Measurements from ENCODE around the gene ANHX.

Gene ANHX

DNA sequence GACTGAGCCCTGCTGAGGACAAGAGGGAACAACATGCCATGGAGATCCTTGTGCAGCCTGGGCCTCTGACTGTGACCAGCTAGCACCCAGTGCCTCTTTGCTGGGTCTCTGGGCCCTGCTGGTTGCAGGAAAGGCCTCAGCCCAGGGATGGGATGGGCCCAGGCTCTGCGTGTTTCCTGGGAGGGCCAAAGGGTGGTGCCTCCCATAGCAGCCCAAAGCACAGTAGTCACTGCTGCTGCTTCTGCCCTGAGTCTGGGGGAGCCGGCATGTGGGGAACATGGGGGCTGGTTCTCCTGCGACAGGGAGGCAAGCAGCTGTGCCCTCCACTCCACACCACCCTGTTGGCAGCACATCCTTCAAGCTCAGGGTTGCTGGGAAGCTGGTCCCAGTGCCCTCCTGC lies 18.5 kb downstream of the ANHX start:
- H3K4me3 ChIP-seq (replicated peaks; ENCODE audit: low read depth, low read length), result no peak overlapping the region
- TF ChIP-seq, protein P1, sequence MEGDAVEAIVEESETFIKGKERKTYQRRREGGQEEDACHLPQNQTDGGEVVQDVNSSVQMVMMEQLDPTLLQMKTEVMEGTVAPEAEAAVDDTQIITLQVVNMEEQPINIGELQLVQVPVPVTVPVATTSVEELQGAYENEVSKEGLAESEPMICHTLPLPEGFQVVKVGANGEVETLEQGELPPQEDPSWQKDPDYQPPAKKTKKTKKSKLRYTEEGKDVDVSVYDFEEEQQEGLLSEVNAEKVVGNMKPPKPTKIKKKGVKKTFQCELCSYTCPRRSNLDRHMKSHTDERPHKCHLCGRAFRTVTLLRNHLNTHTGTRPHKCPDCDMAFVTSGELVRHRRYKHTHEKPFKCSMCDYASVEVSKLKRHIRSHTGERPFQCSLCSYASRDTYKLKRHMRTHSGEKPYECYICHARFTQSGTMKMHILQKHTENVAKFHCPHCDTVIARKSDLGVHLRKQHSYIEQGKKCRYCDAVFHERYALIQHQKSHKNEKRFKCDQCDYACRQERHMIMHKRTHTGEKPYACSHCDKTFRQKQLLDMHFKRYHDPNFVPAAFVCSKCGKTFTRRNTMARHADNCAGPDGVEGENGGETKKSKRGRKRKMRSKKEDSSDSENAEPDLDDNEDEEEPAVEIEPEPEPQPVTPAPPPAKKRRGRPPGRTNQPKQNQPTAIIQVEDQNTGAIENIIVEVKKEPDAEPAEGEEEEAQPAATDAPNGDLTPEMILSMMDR (IDR thresholded peaks at IDR 0.05; ENCODE audit: insufficient read depth, low read length, poor library complexity, severe bottlenecking), result no peak
- DNase-seq (ENCODE audit: extremely low read depth, insufficient read length), result no peak

DNA sequence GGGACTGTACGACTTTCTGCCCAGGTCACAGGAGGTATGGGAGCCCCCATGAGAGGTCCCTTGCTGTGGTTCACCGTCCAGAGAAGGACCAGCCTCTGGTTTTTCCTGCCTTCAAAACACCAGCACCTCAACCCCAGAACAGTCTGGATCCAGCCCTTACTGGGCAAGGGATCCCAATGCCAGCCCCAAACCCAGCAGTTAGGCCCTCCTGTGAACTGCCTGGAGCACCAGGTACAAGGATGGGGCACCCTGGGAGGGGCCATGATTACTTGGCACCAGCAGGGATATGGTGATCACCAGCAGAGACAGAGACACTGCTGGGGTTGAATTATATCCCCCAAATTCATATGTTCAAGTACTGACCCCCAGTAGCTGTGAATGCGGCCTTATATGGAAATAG lies 20.0 kb downstream of the ANHX start:
- H3K36me3 ChIP-seq (ENCODE audit: control insufficient read depth, insufficient read depth, low read length), result no peaks in the 10 kb centered on the region
- H3K27me3 ChIP-seq (replicated peaks; ENCODE audit: control insufficient read depth, insufficient read depth, low read length), result no peaks in the 10 kb centered on the region
- TF ChIP-seq, protein P1 (IDR thresholded peaks at IDR 0.05; ENCODE audit: insufficient read depth, low read length, poor library complexity, severe bottlenecking), result no peak
- no peak overlapping the region for H3K4me3 ChIP-seq (replicated peaks; ENCODE audit: low read depth, low read length)
- no peak for DNase-seq (ENCODE audit: extremely low read depth, insufficient read length)

More for the DNA sequence above, 18.5 kb downstream of the ANHX start:
- no peaks in the 10 kb centered on the region for H3K27me3 ChIP-seq (replicated peaks; ENCODE audit: control insufficient read depth, insufficient read depth, low read length)
- no peaks in the 10 kb centered on the region for H3K36me3 ChIP-seq (ENCODE audit: control insufficient read depth, insufficient read depth, low read length)

DNA sequence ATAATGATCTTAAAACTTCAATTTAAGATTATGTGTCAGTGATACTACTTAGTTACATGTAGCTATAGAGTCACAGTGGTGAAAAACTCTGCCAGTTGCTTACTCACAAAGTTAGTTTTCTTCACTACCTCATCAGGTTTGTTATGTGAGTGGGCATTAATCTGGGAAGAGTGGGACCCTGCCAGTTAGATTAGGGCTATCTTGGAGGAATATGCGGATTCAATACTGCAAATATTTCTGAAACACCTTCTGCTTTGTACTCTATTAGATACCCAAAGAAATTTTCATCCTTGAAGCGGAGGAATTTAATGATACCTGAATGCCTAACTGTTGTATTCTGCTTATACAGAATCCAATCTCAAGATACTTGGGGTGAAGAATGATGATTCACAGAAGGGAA lies 29.3 kb downstream of the ANHX start:
- Histone ChIP-seq H3K27me3 (replicated peaks; ENCODE audit: control insufficient read depth, insufficient read depth, low read length) (no peaks in the 10 kb centered on the region), H3K4me3 (replicated peaks; ENCODE audit: low read depth, low read length) (no peak overlapping the region), H3K36me3 (ENCODE audit: control insufficient read depth, insufficient read depth, low read length) (peaks cover 3% of the 10 kb centered on the region; the same call in 1 of the 2 replicates)
- DNase-seq (ENCODE audit: extremely low read depth, insufficient read length), result no peak
- TF ChIP-seq, protein P1 (IDR thresholded peaks at IDR 0.05; ENCODE audit: insufficient read depth, low read length, poor library complexity, severe bottlenecking), result no peak

DNA sequence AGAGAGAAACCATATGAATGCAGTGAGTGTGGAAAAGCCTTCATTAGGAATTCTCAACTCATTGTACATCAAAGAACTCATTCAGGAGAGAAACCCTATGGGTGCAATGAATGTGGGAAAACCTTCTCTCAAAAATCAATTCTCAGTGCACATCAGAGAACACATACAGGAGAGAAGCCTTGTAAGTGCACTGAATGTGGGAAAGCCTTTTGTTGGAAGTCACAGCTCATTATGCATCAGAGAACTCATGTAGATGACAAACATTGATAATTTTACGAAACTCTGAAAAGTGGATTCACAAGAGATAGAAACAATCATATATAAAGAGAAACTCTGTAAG lies 31.4 kb downstream of the ANHX start:
- H3K27me3 ChIP-seq (replicated peaks; ENCODE audit: control insufficient read depth, insufficient read depth, low read length), result no peaks in the 10 kb centered on the region
- no peak overlapping the region for H3K4me3 ChIP-seq (replicated peaks; ENCODE audit: low read depth, low read length)
- TF ChIP-seq, protein P1 (IDR thresholded peaks at IDR 0.05; ENCODE audit: insufficient read depth, low read length, poor library complexity, severe bottlenecking), result no peak
- peaks cover 3% of the 10 kb centered on the region; the same call in 1 of the 2 replicates for H3K36me3 ChIP-seq (ENCODE audit: control insufficient read depth, insufficient read depth, low read length)
- no peak for DNase-seq (ENCODE audit: extremely low read depth, insufficient read length)

DNA sequence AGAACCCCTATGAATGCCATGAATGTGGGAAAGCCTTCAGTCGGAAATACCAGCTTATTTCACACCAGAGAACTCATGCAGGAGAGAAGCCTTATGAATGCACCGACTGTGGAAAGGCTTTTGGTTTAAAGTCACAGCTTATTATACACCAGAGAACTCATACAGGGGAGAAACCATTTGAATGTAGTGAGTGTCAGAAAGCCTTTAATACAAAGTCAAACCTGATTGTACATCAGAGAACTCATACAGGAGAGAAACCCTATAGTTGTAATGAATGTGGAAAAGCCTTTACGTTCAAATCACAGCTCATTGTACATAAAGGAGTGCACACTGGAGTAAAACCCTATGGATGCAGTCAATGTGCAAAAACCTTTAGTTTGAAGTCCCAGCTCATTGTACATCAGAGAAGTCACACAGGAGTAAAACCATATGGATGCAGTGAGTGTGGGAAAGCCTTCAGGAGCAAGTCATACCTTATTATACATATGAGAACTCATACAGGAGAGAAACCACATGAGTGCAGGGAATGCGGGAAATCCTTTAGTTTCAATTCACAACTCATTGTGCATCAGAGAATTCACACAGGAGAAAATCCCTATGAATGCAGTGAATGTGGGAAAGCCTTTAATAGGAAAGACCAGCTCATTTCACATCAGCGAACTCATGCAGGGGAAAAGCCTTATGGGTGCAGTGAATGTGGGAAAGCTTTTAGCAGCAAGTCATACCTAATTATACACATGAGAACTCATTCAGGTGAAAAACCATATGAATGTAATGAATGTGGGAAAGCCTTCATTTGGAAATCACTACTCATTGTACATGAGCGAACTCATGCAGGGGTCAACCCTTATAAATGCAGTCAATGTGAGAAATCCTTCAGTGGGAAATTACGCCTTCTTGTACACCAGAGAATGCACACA lies 32.1 kb downstream of the ANHX start:
- DNase-seq (ENCODE audit: extremely low read depth, insufficient read length), result no peak
- TF ChIP-seq, protein P1 (IDR thresholded peaks at IDR 0.05; ENCODE audit: insufficient read depth, low read length, poor library complexity, severe bottlenecking), result no peak
- Histone ChIP-seq H3K27me3 (replicated peaks; ENCODE audit: control insufficient read depth, insufficient read depth, low read length) (no peaks in the 10 kb centered on the region), H3K4me3 (replicated peaks; ENCODE audit: low read depth, low read length) (no peak overlapping the region), H3K36me3 (ENCODE audit: control insufficient read depth, insufficient read depth, low read length) (peaks cover 3% of the 10 kb centered on the region; the same call in 1 of the 2 replicates)
